ENCODE data around the gene HERPUD1. TPM values are rescaled to one million over a fixed set of nuclear protein-coding genes. Genes with fewer than 3 reads are reported as not detected.

Gene HERPUD1
- total RNA-seq, 1 donor from 2014 or later = 42.1 TPM

- H3K4me3 ChIP-seq (ENCODE audit: low read depth, low read length) = no peak overlapping the region
- TF ChIP-seq CTCF (conservative IDR thresholded peaks at IDR 0.05; ENCODE audit: low read depth, low read length) = no peak
- no peak for DNase-seq (ENCODE audit: low read depth)
Measured at GRCh38 chr16:56916571-56917403, 15.2 kb upstream of the HERPUD1 start.

GRCh38 chr16:56918467-56919012 lies 13.4 kb upstream of the HERPUD1 start:
- H3K4me3 ChIP-seq (ENCODE audit: low read depth, low read length) = no peak overlapping the region
- DNase-seq (ENCODE audit: low read depth) = no peak
- TF ChIP-seq CTCF (conservative IDR thresholded peaks at IDR 0.05; ENCODE audit: low read depth, low read length) = no peak

GRCh38 chr16:56919099-56919800 lies 12.7 kb upstream of the HERPUD1 start:
- H3K4me3 ChIP-seq (ENCODE audit: low read depth, low read length) = no peak overlapping the region
- no peak for DNase-seq (ENCODE audit: low read depth)
- no peak for TF ChIP-seq CTCF (conservative IDR thresholded peaks at IDR 0.05; ENCODE audit: low read depth, low read length)

GRCh38 chr16:56921571-56921970 lies 10.4 kb upstream of the HERPUD1 start:
- DNase-seq (ENCODE audit: low read depth) = no peak
- no peak for TF ChIP-seq CTCF (conservative IDR thresholded peaks at IDR 0.05; ENCODE audit: low read depth, low read length)
- no peak overlapping the region for H3K4me3 ChIP-seq (ENCODE audit: low read depth, low read length)

- DNase-seq (ENCODE audit: low read depth) = no peak
- no peak for TF ChIP-seq CTCF (conservative IDR thresholded peaks at IDR 0.05; ENCODE audit: low read depth, low read length)
- H3K4me3 ChIP-seq (ENCODE audit: low read depth, low read length) = no peak overlapping the region
Measured at GRCh38 chr16:56923481-56924091, 8.4 kb upstream of the HERPUD1 start.

GRCh38 chr16:56927471-56927870 lies 4.5 kb upstream of the HERPUD1 start:
- H3K4me3 ChIP-seq (ENCODE audit: low read depth, low read length) = no peak overlapping the region
- no peak for DNase-seq (ENCODE audit: low read depth)
- TF ChIP-seq CTCF (conservative IDR thresholded peaks at IDR 0.05; ENCODE audit: low read depth, low read length) = no peak

All from epithelial cell of proximal tubule (primary cell).